T-cell (primary cell): ENCODE measurements around the gene PLEKHA7. TPM values are rescaled to one million over a fixed set of nuclear protein-coding genes. Genes with fewer than 3 reads are reported as not detected.

Source experiments
- ATAC-seq, 4 experiments: fragments of 200-7000 bp in 3 of 4; fragments of 150-1000 bp in 1 of 4; cut with Tn5 transposase; replicated peaks in 1 of 4; 1 replicate in 3 of 4; 2 replicates in 1 of 4; pipeline ENCODE4 v1.10.0; 2021; ENCODE audit warnings: moderate library complexity in 3 of 4, mild to moderate bottlenecking in 2 of 4, moderate number of reproducible peaks in 1 of 4
- CTCF ChIA-PET, 2 donors: fragments of 300-600 bp; sonication (Branson Sonifier 250); formaldehyde crosslinking; loops; one replicate each; lab custom pipeline; 2022; ENCODE audit warnings: antibody characterized with exemption in 2 of 2; lab: Charles Lee
- POLR2A ChIA-PET, 2 donors: fragments of 300-600 bp; sonication (Branson Sonifier 250); formaldehyde crosslinking; loops; one replicate each; lab custom pipeline; 2022; ENCODE audit warnings: antibody characterized with exemption in 2 of 2; lab: Charles Lee
- DNase-seq, 35 experiments: peaks; one replicate each; pipeline versions ENCODE4 v3.0.0 to v3.0.0-alpha.2; 2013 to 2023
- H3K27ac ChIP-seq: one replicate; pipeline ENCODE4 v1.5.1; 2013; ENCODE audit warnings: low read length
- H3K27me3 ChIP-seq, 2 experiments: replicated peaks in 1 of 2; 1 replicate in 1 of 2; 2 replicates in 1 of 2; pipeline versions ENCODE4 v1.6.1 to v1.7.0; 2013; ENCODE audit warnings: low read length in 1 of 2, mixed read lengths in 1 of 2; ENCODE audit not compliant: control insufficient read depth in 2 of 2, insufficient read depth in 2 of 2; ENCODE audit errors: extremely low read depth in 1 of 2
- H3K36me3 ChIP-seq, 2 donors: 1 replicate in 1 of 2; 2 replicates in 1 of 2; pipeline versions ENCODE4 v1.6.1 to v1.7.0; 2013; ENCODE audit warnings: low read length in 1 of 2; ENCODE audit not compliant: control insufficient read depth in 2 of 2, insufficient read depth in 1 of 2; ENCODE audit errors: extremely low read depth in 1 of 2
- H3K4me1 ChIP-seq, 2 experiments: 1 replicate in 1 of 2; 2 replicates in 1 of 2; pipeline versions ENCODE4 v1.6.1 to v1.7.0; 2013; ENCODE audit warnings: low read length in 2 of 2, mixed read lengths in 1 of 2; ENCODE audit not compliant: insufficient read depth in 2 of 2, control insufficient read depth in 1 of 2; ENCODE audit errors: extremely low read depth in 1 of 2
- H3K4me3 ChIP-seq, 2 donors: 1 replicate in 1 of 2; 2 replicates in 1 of 2; pipeline versions ENCODE4 v1.5.1 to v1.7.0; 2013; ENCODE audit warnings: mild to moderate bottlenecking in 2 of 2, low read length in 1 of 2, moderate library complexity in 1 of 2; ENCODE audit not compliant: control insufficient read depth in 1 of 2; ENCODE audit errors: extremely low read depth in 1 of 2
- H3K9me3 ChIP-seq: 2 replicates; pipeline ENCODE4 v1.7.0; 2013
- H3K27ac Mint-ChIP-seq, 2 donors: one replicate each; pipeline ENCODE4 v1.8.0; 2020 to 2021; ENCODE audit warnings: mild to moderate bottlenecking in 2 of 2, mixed read lengths in 2 of 2
- H3K27me3 Mint-ChIP-seq, 2 donors: one replicate each; pipeline ENCODE4 v1.8.0; 2021 to 2022; ENCODE audit warnings: mixed read lengths in 2 of 2
- H3K36me3 Mint-ChIP-seq: one replicate; pipeline ENCODE4 v1.8.0; 2021; ENCODE audit warnings: mixed read lengths
- H3K4me1 Mint-ChIP-seq, 3 donors: one replicate each; pipeline ENCODE4 v1.8.0; 2020 to 2022; ENCODE audit warnings: mixed read lengths in 3 of 3, mild to moderate bottlenecking in 1 of 3
- H3K4me3 Mint-ChIP-seq, 3 donors: one replicate each; pipeline ENCODE4 v1.8.0; 2020 to 2022; ENCODE audit warnings: mild to moderate bottlenecking in 3 of 3, mixed read lengths in 3 of 3, moderate library complexity in 3 of 3
- H3K9me3 Mint-ChIP-seq, 3 donors: one replicate each; pipeline ENCODE4 v1.8.0; 2020 to 2022; ENCODE audit warnings: mixed read lengths in 3 of 3
- WGBS: methylation state at CpG from one replicate; pipeline ENCODE4 v1.1.5; 2013; ENCODE audit warnings: missing lambda C conversion rate; ENCODE audit not compliant: insufficient coverage; 5-methylcytosine and 5-hydroxymethylcytosine counted together
- total RNA-seq, 35 experiments: library from RNA in 6 of 35; stranded (reverse) in 6 of 35; fragments of 120-200 nt in 1 of 35; gene quantifications; one replicate each; pipeline versions ENCODE4 v1.2.1 to v1.2.4 and lab custom pipeline; 2013 to 2026

Gene PLEKHA7
- total RNA-seq, 5 donors from 2014 or later (not counting 1 experiment from before 2014, with no cell fraction given): 4.8 to 8.8 (median 5.8) TPM

DNA sequence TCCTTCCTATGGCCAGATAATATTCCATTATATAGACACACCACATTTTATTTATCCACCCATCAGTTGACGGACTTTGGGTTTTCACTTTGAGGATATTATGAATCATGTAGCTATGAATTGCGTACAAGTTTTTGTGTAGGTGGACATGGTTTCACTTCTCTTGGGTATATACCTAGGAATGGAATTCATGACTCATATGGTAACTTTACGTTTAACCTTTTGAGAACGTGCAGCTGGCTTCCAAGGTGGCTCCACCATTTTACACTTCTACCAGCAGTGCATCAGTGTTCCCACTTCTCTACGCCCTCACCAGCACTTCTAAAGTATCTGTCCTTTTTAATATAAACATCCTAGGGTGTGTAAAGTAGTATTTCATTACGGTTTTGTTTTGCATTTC lies 112.0 kb downstream of the PLEKHA7 start:
- Histone ChIP-seq H3K36me3 (no peaks in the 10 kb centered on the region), H3K27ac (no peak overlapping the region), H3K4me3 (no peak overlapping the region), H3K9me3 (no peaks in the 10 kb centered on the region), H3K27me3 (no peaks in the 10 kb centered on the region), H3K4me1 (no peaks in the 10 kb centered on the region)
- no CpG with 5 or more reads among the region's 6 CpGs for WGBS
- Mint-ChIP-seq H3K4me1 (peaks cover 20 to 28% (median 21%) of the 10 kb centered on the region in 3 donors), H3K27ac (no peak overlapping the region), H3K27me3 (no peaks in the 10 kb centered on the region), H3K4me3 (no peak overlapping the region), H3K36me3 (peaks cover 3% of the 10 kb centered on the region), H3K9me3 (no peaks in the 10 kb centered on the region)
- ATAC-seq (no peak), DNase-seq (no peak)
- ChIA-PET CTCF (no interaction called here), POLR2A (no interaction called here)

DNA sequence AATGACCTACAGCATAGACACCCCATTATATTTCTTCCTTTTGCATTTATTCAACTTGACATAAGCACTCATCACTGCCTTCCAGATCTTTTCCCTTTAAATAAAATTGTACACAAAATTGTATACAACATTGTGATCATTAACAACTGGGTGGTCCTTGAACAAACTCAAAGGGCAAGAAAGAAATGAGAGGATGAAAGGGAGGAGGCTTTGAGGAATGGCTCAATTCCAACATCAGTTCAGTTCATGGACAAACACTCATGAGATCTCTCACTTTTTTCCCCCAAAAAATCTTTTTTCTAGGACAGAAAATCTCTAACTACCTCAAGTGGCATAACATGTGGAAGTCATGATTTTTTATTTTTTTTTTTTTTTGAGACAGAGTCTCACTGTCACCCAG lies 113.7 kb downstream of the PLEKHA7 start:
- H3K27ac Mint-ChIP-seq: no peak overlapping the region
- peaks cover 20 to 27% (median 21%) of the 10 kb centered on the region in 3 donors for H3K4me1 Mint-ChIP-seq
- peaks cover 0 to 8% of the 10 kb centered on the region in 2 donors for H3K27me3 Mint-ChIP-seq
- DNase-seq (no peak), ATAC-seq (no peak)
- H3K4me1 ChIP-seq: no peaks in the 10 kb centered on the region
- ChIA-PET CTCF (no interaction called here), POLR2A (interaction anchor here in 1 of 2 donors (0.6 kb wide), 1 partner anchor 128 kb away, joined by 5 read pairs; no protein-coding TSS in a partner anchor)
- H3K36me3 Mint-ChIP-seq: no peaks in the 10 kb centered on the region
- H3K27ac ChIP-seq: no peak overlapping the region
- no peaks in the 10 kb centered on the region for H3K36me3 ChIP-seq
- no peak overlapping the region for H3K4me3 ChIP-seq
- no peak overlapping the region for H3K4me3 Mint-ChIP-seq
- H3K27me3 ChIP-seq: no peaks in the 10 kb centered on the region
- no peaks in the 10 kb centered on the region for H3K9me3 Mint-ChIP-seq
- H3K9me3 ChIP-seq: no peaks in the 10 kb centered on the region

DNA sequence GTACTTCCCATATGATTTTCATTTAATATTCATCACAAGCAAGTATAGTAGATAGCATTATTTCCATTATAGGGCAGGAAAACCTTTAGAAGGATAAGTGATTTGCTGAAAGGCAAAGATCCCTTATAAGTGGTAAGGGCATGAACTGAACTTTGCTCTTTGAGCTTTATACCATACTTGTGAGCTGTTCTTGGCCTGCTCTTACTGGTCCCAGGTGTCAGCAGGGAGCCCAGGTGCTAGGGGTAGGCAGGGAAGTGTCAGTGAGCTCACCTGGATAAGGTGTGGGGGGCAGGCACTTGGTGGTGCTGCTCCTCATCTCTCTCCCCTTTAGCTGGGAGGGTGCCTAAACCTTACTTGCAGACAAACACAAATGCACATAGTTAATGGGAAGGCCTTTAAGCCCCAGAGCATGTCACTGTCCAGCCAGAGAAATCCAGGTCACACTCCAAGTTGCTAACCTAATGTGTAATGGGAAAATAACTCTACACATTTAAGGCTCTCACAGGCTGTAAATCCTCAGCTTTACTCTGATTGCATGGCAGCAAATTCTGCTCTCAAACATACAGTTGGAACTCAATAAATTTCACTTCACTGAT lies 114.4 kb downstream of the PLEKHA7 start:
- CTCF ChIA-PET: no interaction called here

DNA sequence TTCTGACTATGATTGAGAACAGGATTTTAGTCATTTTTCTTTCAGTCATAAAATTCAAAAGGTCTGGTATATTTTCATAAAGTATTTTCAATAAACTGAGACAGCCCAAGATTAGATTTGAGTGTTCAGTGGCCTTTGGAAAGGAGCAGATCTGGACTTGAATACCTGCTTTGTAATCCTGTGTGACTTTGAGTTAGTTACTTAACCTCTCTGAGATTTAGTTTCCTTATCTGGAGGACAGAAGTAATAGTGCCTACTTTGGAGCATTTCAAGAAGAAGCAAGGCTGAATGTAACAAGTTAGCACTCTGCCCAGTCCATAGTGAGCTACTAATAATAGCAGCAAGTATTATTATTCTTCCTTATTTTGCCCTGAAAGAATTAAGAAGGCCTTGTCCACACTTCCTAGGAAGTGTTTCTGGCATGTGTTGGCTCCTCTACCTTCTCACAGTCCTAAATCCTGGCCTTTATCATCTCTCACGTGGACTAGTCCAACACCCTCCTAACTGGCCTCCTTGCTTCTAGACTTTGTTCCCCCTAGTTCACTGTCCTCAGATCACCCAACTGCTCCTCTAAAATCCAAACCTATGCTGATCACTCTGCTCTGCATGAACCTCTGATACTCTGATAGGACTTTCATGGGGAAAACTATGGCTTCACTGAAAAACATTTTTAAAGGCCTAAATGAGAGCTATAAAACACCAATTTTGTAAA lies 115.8 kb downstream of the PLEKHA7 start:
- no peak for ATAC-seq
- H3K27ac ChIP-seq: no peak overlapping the region
- H3K27me3 ChIP-seq: no peaks in the 10 kb centered on the region
- H3K27ac Mint-ChIP-seq: no peak overlapping the region
- POLR2A ChIA-PET: no interaction called here
- no peaks in the 10 kb centered on the region for H3K4me1 ChIP-seq
- H3K9me3 ChIP-seq: no peaks in the 10 kb centered on the region
- H3K9me3 Mint-ChIP-seq: no peaks in the 10 kb centered on the region
- no peak overlapping the region for H3K4me3 Mint-ChIP-seq
- H3K4me1 Mint-ChIP-seq: peaks cover 16 to 19% (median 18%) of the 10 kb centered on the region in 3 donors
- H3K27me3 Mint-ChIP-seq: peaks cover 0 to 8% of the 10 kb centered on the region in 2 donors
- no peaks in the 10 kb centered on the region for H3K36me3 ChIP-seq
- DNase-seq: no peak
- WGBS: 100% methylated on average over 1 of the region's 1 CpG
- H3K4me3 ChIP-seq: no peak overlapping the region
- no peaks in the 10 kb centered on the region for H3K36me3 Mint-ChIP-seq
- CTCF ChIA-PET: no interaction called here

More for the DNA sequence above, 114.4 kb downstream of the PLEKHA7 start:
- Histone ChIP-seq H3K4me3 (no peak overlapping the region), H3K4me1 (no peaks in the 10 kb centered on the region), H3K9me3 (no peaks in the 10 kb centered on the region), H3K36me3 (no peaks in the 10 kb centered on the region), H3K27ac (no peak overlapping the region), H3K27me3 (no peaks in the 10 kb centered on the region)
- no peak overlapping the region for H3K27ac Mint-ChIP-seq
- no peak for DNase-seq
- H3K27me3 Mint-ChIP-seq: peaks cover 0 to 8% of the 10 kb centered on the region in 2 donors
- no peaks in the 10 kb centered on the region for H3K9me3 Mint-ChIP-seq
- no peak overlapping the region for H3K4me3 Mint-ChIP-seq
- ATAC-seq: no peak
- no peaks in the 10 kb centered on the region for H3K36me3 Mint-ChIP-seq
- POLR2A ChIA-PET: no interaction called here
- H3K4me1 Mint-ChIP-seq: peaks cover 20 to 27% (median 21%) of the 10 kb centered on the region in 3 donors

DNA sequence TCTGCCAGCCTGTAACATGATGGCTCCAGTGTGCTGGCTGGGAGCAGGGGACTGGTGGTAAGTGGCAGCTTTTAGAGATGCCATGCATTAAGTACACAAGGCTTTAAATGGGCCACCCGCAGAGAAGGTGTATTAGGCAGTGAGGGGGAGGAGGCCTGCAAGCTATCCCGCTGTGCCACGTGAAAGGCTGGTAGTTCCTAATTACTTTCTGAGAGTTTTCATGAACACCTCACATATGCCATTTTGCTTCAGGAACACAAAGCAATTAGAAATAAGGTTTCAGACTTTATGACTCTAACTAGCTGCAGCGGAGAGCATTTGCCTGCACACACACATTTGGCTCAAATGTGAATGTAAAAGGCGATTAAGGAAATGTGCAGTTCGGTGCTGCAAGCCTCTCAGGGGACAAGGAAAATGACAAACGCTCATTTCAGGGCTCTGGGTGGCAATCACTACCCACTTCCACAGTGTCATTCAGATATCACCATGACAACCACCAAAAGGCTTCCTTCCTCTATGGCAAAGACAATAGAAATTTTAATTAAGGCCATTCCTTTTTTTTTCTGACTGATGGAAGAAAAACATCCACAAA lies 116.6 kb downstream of the PLEKHA7 start:
- ATAC-seq (no peak), DNase-seq (no peak)
- no peak overlapping the region for H3K27ac ChIP-seq
- Mint-ChIP-seq H3K27ac (no peak overlapping the region), H3K9me3 (no peaks in the 10 kb centered on the region), H3K36me3 (no peaks in the 10 kb centered on the region), H3K27me3 (peaks cover 0 to 8% of the 10 kb centered on the region in 2 donors), H3K4me3 (no peak overlapping the region), H3K4me1 (peaks cover 8 to 11% (median 10%) of the 10 kb centered on the region in 3 donors)
- no peaks in the 10 kb centered on the region for H3K36me3 ChIP-seq
- no peaks in the 10 kb centered on the region for H3K27me3 ChIP-seq
- ChIA-PET POLR2A (no interaction called here), CTCF (interaction anchor here in 1 of 2 donors (0.6 kb wide), 1 partner anchor 118 kb away, joined by 3 read pairs; no protein-coding TSS in a partner anchor)
- no peaks in the 10 kb centered on the region for H3K9me3 ChIP-seq
- no peak overlapping the region for H3K4me3 ChIP-seq
- no CpG with 5 or more reads among the region's 7 CpGs for WGBS
- H3K4me1 ChIP-seq: no peaks in the 10 kb centered on the region

DNA sequence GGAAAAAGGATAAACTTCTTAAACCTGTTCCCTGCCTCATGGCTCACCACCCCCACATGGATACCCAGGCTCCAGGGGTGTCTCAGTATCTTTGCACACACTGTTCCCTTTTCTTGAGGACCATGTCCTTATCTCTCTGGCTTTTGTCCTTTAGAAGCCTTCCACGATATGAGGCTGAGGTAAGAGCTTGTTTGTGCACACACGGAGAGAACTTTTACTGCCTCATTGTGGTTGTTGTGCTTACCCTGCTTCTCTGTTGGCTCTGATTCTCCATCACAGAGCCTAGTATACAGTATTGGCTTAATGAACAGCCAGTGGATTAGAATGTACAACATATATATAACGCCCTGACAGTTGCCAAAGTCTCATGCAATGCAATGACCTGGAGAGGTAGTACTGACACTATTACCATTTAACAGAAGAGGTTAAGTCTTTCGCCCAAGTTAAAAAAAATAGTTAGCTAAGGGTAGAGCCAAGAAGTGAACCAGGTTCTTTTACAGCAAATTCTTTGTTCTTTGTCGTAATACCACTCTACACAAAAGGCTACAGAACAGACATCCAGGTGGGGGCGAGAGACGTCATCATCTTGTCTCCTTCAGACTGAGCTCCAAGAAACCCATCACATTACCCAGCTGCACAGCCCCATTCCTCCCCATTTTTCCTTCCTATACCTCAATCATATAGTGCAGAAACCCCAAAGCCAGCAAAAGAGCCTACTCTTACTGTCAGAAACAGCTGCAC lies 117.3 kb downstream of the PLEKHA7 start:
- POLR2A ChIA-PET: no interaction called here
- no peak overlapping the region for H3K4me3 Mint-ChIP-seq
- no peaks in the 10 kb centered on the region for H3K4me1 ChIP-seq

More for the DNA sequence above, 117.3 kb downstream of the PLEKHA7 start:
- Histone ChIP-seq H3K27ac (no peak overlapping the region), H3K36me3 (no peaks in the 10 kb centered on the region), H3K4me3 (no peak overlapping the region), H3K9me3 (no peaks in the 10 kb centered on the region), H3K27me3 (no peaks in the 10 kb centered on the region)
- 0% methylated on average over 1 of the region's 7 CpGs for WGBS
- peaks cover 0 to 3% (median 0%) of the 10 kb centered on the region in 3 donors for H3K9me3 Mint-ChIP-seq
- no peak for ATAC-seq
- H3K36me3 Mint-ChIP-seq: no peaks in the 10 kb centered on the region
- peaks cover 0 to 8% of the 10 kb centered on the region in 2 donors for H3K27me3 Mint-ChIP-seq
- CTCF ChIA-PET: interaction anchor here in 1 of 2 donors (0.6 kb wide), 1 partner anchor 117 kb away, joined by 3 read pairs; no protein-coding TSS in a partner anchor
- peaks cover 1 to 4% (median 3%) of the 10 kb centered on the region in 3 donors for H3K4me1 Mint-ChIP-seq
- no peak for DNase-seq
- no peak overlapping the region for H3K27ac Mint-ChIP-seq
